Fibroblast of the conjunctiva (primary cell): ENCODE results near the gene TMEM132C.
"Not testable (repeated sequence)": the region's sequence is repeated elsewhere in the genome, so short reads cannot be mapped to it uniquely, and the experiment has no call there.

ENCODE experiments used
- DNase-seq: peaks from one replicate; pipeline ENCODE4 v3.0.0-alpha.2; 2010; ENCODE audit warnings: low read depth

Gene TMEM132C

GRCh38 chr12:128483526-128484255 is 216.7 kb downstream of the TMEM132C start:
- no peak for DNase-seq

GRCh38 chr12:128497376-128497775 is 230.4 kb downstream of the TMEM132C start:
- not testable (repeated sequence) for DNase-seq

GRCh38 chr12:128507470-128507869 is 240.5 kb downstream of the TMEM132C start:
- DNase-seq, result no peak

- DNase-seq, result no peak
Measured at GRCh38 chr12:128509170-128509569, 242.2 kb downstream of the TMEM132C start.

- no peak for DNase-seq
Measured at GRCh38 chr12:128510511-128510910, 243.5 kb downstream of the TMEM132C start.

GRCh38 chr12:128513331-128513730 is 246.4 kb downstream of the TMEM132C start:
- DNase-seq, result no peak

GRCh38 chr12:128513831-128514230 is 246.9 kb downstream of the TMEM132C start:
- no peak for DNase-seq

GRCh38 chr12:128518644-128519043 is 251.7 kb downstream of the TMEM132C start:
- no peak for DNase-seq

- DNase-seq, result no peak
Measured at GRCh38 chr12:128519426-128519825, 252.5 kb downstream of the TMEM132C start.

- no peak for DNase-seq
Measured at GRCh38 chr12:128521981-128522380, 255.0 kb downstream of the TMEM132C start.

- no peak for DNase-seq
Measured at GRCh38 chr12:128524439-128524838, 257.5 kb downstream of the TMEM132C start.

- no peak for DNase-seq
Measured at GRCh38 chr12:128531170-128531569, 264.2 kb downstream of the TMEM132C start.

GRCh38 chr12:128534906-128535305 is 267.9 kb downstream of the TMEM132C start:
- DNase-seq, result no peak

GRCh38 chr12:128536810-128537209 is 269.8 kb downstream of the TMEM132C start:
- no peak for DNase-seq

- no peak for DNase-seq
Measured at GRCh38 chr12:128537668-128538067, 270.7 kb downstream of the TMEM132C start.

GRCh38 chr12:128542844-128543243 is 275.9 kb downstream of the TMEM132C start:
- DNase-seq, result no peak

GRCh38 chr12:128543460-128543859 is 276.5 kb downstream of the TMEM132C start:
- DNase-seq, result no peak

GRCh38 chr12:128543971-128544370 is 277.0 kb downstream of the TMEM132C start:
- DNase-seq, result no peak

GRCh38 chr12:128548949-128549348 is 282.0 kb downstream of the TMEM132C start:
- DNase-seq, result no peak

- DNase-seq, result no peak
Measured at GRCh38 chr12:128549601-128550218, 282.7 kb downstream of the TMEM132C start.

GRCh38 chr12:128551266-128551665 is 284.3 kb downstream of the TMEM132C start:
- no peak for DNase-seq

GRCh38 chr12:128554546-128555304 is 287.8 kb downstream of the TMEM132C start:
- DNase-seq, result no peak

GRCh38 chr12:128557231-128557630 is 290.3 kb downstream of the TMEM132C start:
- DNase-seq, result no peak
